NT2/D1 (cell line): ENCODE data around the gene RCAN2.

ENCODE experiments used
- YY1 ChIP-seq: IDR thresholded peaks from 2 replicates; pipeline ENCODE4 v1.6.1; 2011; ENCODE audit not compliant: insufficient read length, insufficient read depth
- ZNF274 ChIP-seq: IDR thresholded peaks from 2 replicates; pipeline ENCODE4 v1.6.1; 2011; ENCODE audit warnings: mild to moderate bottlenecking, low read depth, low read length

GRCh38 chr6:46504242-46504641 is 13.0 kb upstream of the RCAN2 start:
- TF ChIP-seq YY1 (no peak), ZNF274 (no peak)
